HepG2 (cell line): ENCODE measurements around the gene DNAJC5. TPM values are rescaled to one million over a fixed set of nuclear protein-coding genes. Genes with fewer than 3 reads are reported as not detected.

Experiments used
- ARHGAP35 ChIP-seq: sonication (generic); formaldehyde crosslinking; IDR thresholded peaks from 2 replicates; pipeline ENCODE4 v1.9.0; 2022; ENCODE audit warnings: mild to moderate bottlenecking, inconsistent platforms, moderate library complexity, missing genetic modification reagents, borderline replicate concordance
- ASH2L ChIP-seq: fragments of 300-600, 200-600 bp; sonication (generic); IDR thresholded peaks from 2 replicates; pipeline ENCODE4 v1.7.0; 2017; ENCODE audit warnings: low read depth, mild to moderate bottlenecking, moderate library complexity, mixed read lengths, low read length; ENCODE audit not compliant: insufficient read length
- BRD4 ChIP-seq: sonication (generic); formaldehyde crosslinking; IDR thresholded peaks from 2 replicates; pipeline ENCODE4 v1.4.0; 2020; ENCODE audit warnings: missing genetic modification reagents
- CBX5 ChIP-seq: sonication (generic); formaldehyde crosslinking; IDR thresholded peaks from 2 replicates; pipeline ENCODE4 v1.4.0; 2020; ENCODE audit warnings: missing genetic modification reagents, borderline replicate concordance
- CENPT ChIP-seq: sonication (generic); formaldehyde crosslinking; IDR thresholded peaks from 2 replicates; pipeline ENCODE4 v1.8.0; 2022; ENCODE audit warnings: low read depth, mild to moderate bottlenecking, moderate library complexity, missing genetic modification reagents
- CHCHD3 ChIP-seq: sonication (generic); formaldehyde crosslinking; IDR thresholded peaks from 2 replicates; pipeline ENCODE4 v1.8.0; 2022; ENCODE audit warnings: mild to moderate bottlenecking, missing genetic modification reagents, moderate library complexity
- CREM ChIP-seq, 2 experiments: sonication (generic) in 1 of 2; formaldehyde crosslinking in 1 of 2; IDR thresholded peaks; 2 replicates each; pipeline versions ENCODE4 v1.4.0 to v1.6.1; 2016 to 2020; ENCODE audit warnings: antibody characterized with exemption in 1 of 2, mild to moderate bottlenecking in 1 of 2, missing genetic modification reagents in 1 of 2
- FOSL1 ChIP-seq: sonication (generic); formaldehyde crosslinking; IDR thresholded peaks from 2 replicates; pipeline ENCODE4 v1.9.0; 2021; ENCODE audit warnings: missing genetic modification reagents, borderline replicate concordance
- KDM1A ChIP-seq: IDR thresholded peaks from 2 replicates; pipeline ENCODE4 v1.6.1; 2016; ENCODE audit warnings: missing compliant biosample characterization
- KDM5A ChIP-seq: fragments of 200-600 bp; sonication (generic); IDR thresholded peaks from 2 replicates; pipeline ENCODE4 v1.7.0; 2018; ENCODE audit warnings: antibody characterized with exemption, mild to moderate bottlenecking, low read length, borderline replicate concordance
- MIXL1 ChIP-seq: IDR thresholded peaks from 2 replicates; pipeline ENCODE4 v1.6.1; 2016
- MTF1 ChIP-seq: sonication (generic); formaldehyde crosslinking; IDR thresholded peaks from 2 replicates; pipeline ENCODE4 v1.5.0; 2020; ENCODE audit warnings: missing genetic modification reagents
- MYC ChIP-seq: sonication (generic); formaldehyde crosslinking; IDR thresholded peaks from 2 replicates; pipeline ENCODE4 v1.9.0; 2021; ENCODE audit warnings: missing genetic modification reagents, borderline replicate concordance
- NR2F1 ChIP-seq, 2 experiments: fragments of 450-650 bp in 1 of 2; formaldehyde crosslinking in 1 of 2; IDR thresholded peaks; 2 replicates each; pipeline versions ENCODE4 v1.5.0 to v1.6.1; 2016 to 2020; ENCODE audit warnings: mild to moderate bottlenecking in 1 of 2, missing compliant biosample characterization in 1 of 2, missing genetic modification reagents in 1 of 2, moderate library complexity in 1 of 2
- NR2F6 ChIP-seq, 2 experiments: IDR thresholded peaks; 2 replicates each; pipeline ENCODE4 v1.6.1; 2016; ENCODE audit warnings: antibody characterized with exemption in 1 of 2, mild to moderate bottlenecking in 1 of 2
- RFXAP ChIP-seq: sonication (generic); formaldehyde crosslinking; IDR thresholded peaks from 2 replicates; pipeline ENCODE4 v1.4.0; 2020; ENCODE audit warnings: missing genetic modification reagents, borderline replicate concordance
- RNF2 ChIP-seq: fragments of 450-650 bp; conservative IDR thresholded peaks from 2 replicates; pipeline ENCODE4 v1.6.1; 2016; ENCODE audit warnings: low read depth
- SATB2 ChIP-seq: sonication (generic); formaldehyde crosslinking; IDR thresholded peaks from 2 replicates; pipeline ENCODE4 v1.5.0; 2020; ENCODE audit warnings: missing genetic modification reagents
- SMYD3 ChIP-seq: sonication (generic); formaldehyde crosslinking; IDR thresholded peaks from 2 replicates; pipeline ENCODE4 v1.8.1; 2023; ENCODE audit warnings: mild to moderate bottlenecking, missing genetic modification reagents
- SNAI1 ChIP-seq: sonication (generic); formaldehyde crosslinking; IDR thresholded peaks from 2 replicates; pipeline ENCODE4 v1.5.0; 2020; ENCODE audit warnings: mild to moderate bottlenecking, missing genetic modification reagents, borderline replicate concordance
- SOX6 ChIP-seq, 2 experiments: fragments of 450-650 bp in 1 of 2; sonication (generic) in 1 of 2; formaldehyde crosslinking in 1 of 2; IDR thresholded peaks; 2 replicates each; pipeline versions ENCODE4 v1.4.0 to v1.6.1; 2017 to 2020; ENCODE audit warnings: antibody characterized with exemption in 1 of 2, mild to moderate bottlenecking in 1 of 2, missing genetic modification reagents in 1 of 2
- TP53 ChIP-seq: sonication (generic); formaldehyde crosslinking; conservative IDR thresholded peaks from 2 replicates; pipeline ENCODE4 v1.4.0; 2020; ENCODE audit warnings: missing genetic modification reagents
- ZNF138 ChIP-seq: sonication (generic); formaldehyde crosslinking; IDR thresholded peaks from 2 replicates; pipeline ENCODE4 v1.5.0; 2020; ENCODE audit warnings: mild to moderate bottlenecking, low read depth, missing genetic modification reagents
- ZNF256 ChIP-seq: sonication (generic); formaldehyde crosslinking; conservative IDR thresholded peaks from 2 replicates; pipeline ENCODE4 v1.4.0; 2020; ENCODE audit warnings: missing genetic modification reagents
- ZNF30 ChIP-seq: sonication (generic); formaldehyde crosslinking; IDR thresholded peaks from 2 replicates; pipeline ENCODE4 v1.5.0; 2020; ENCODE audit warnings: mild to moderate bottlenecking, missing genetic modification reagents
- ZNF329 ChIP-seq: sonication (generic); formaldehyde crosslinking; IDR thresholded peaks from 2 replicates; pipeline ENCODE4 v1.9.0; 2021; ENCODE audit warnings: low read depth, mild to moderate bottlenecking, missing genetic modification reagents
- ZNF569 ChIP-seq: sonication (generic); formaldehyde crosslinking; IDR thresholded peaks from 2 replicates; pipeline ENCODE4 v1.5.0; 2020; ENCODE audit warnings: mild to moderate bottlenecking, missing genetic modification reagents, moderate library complexity, borderline replicate concordance
- ZNF605 ChIP-seq: sonication (generic); formaldehyde crosslinking; IDR thresholded peaks from 2 replicates; pipeline ENCODE4 v1.8.0; 2022; ENCODE audit warnings: mild to moderate bottlenecking, missing genetic modification reagents
- ZNF615 ChIP-seq: sonication (generic); formaldehyde crosslinking; IDR thresholded peaks from 2 replicates; pipeline ENCODE4 v1.5.0; 2020; ENCODE audit warnings: mild to moderate bottlenecking, missing genetic modification reagents, borderline replicate concordance
- ZNF703 ChIP-seq: sonication (generic); formaldehyde crosslinking; IDR thresholded peaks from 2 replicates; pipeline ENCODE4 v1.5.1; 2020; ENCODE audit warnings: missing genetic modification reagents, mild to moderate bottlenecking, moderate library complexity, borderline replicate concordance
- ZNF792 ChIP-seq: IDR thresholded peaks from 2 replicates; pipeline ENCODE4 v1.6.1; 2016
- polyA plus RNA-seq, 8 experiments: library from polyadenylated mRNA; depleted of rRNA in 3 of 8; stranded (reverse) in 7 of 8; unstranded in 1 of 8; fragments of >200 nt; fragmentation: Illumina TruSeq in 4 of 8; extraction: Trizol in 4 of 8; gene quantifications; 2 replicates each; pipeline versions ENCODE4 v1.2.1 to v1.2.3, GENCODE V29; 2011 to 2016; ENCODE audit warnings: low read depth in 4 of 8, missing spikeins in 1 of 8, mixed read lengths in 1 of 8; ENCODE audit not compliant: insufficient read depth in 1 of 8
- total RNA-seq, 5 experiments: library from RNA; depleted of rRNA; stranded (reverse); fragments of >200 nt; fragmentation: Illumina TruSeq; extraction: Trizol; gene quantifications; 2 replicates each; pipeline ENCODE4 v1.2.3, GENCODE V29; 2016; ENCODE audit warnings: low read depth in 1 of 5
- TF ChIP-seq, protein P1 (sequence below): IDR thresholded peaks from 2 replicates; pipeline ENCODE4 v1.6.1; 2016; ENCODE audit warnings: low read depth, borderline replicate concordance

The DNAJC5 gene
- total and polyA plus RNA-seq, 2 of the 13 experiments (the other 11 are each of a cell fraction or from before 2014, with no cell fraction given), result 42.8 to 64.5 TPM

DNA sequence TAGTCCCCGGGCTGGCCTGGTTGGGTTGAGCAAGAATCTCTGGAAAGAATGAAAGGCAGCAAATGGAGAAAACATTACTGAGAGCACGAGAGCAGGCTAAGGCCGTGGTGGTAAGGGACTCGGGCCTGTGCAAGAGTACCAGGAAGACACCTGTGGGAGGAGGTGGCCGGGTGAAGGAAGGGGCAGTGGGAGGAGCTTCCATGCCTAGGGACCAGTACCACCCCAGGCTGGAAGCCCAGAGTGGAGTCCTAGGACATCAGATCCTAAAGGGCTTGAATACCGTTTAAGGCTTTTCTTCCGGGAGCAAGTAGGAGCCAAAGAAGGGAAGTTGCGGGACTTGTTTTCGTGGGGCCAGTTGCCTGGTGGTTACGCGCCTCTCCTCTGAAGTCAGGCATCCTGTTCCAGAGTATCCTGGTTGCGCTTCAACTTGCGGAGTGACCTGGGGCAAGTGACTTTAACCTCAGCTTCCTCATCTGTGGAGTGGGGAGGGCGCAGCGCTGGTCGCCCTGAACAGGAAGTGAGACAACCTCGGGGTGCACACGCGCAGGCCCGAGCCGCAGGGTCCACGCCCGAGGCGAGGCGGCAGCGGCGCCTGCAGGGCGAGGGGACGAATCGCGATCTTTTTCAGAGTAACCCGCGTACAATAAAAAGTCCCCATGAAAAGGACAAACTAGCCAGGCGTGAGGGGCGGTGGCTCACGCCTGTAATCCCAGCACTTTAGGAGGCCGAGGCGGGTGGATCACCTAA, 31.0 kb upstream of the DNAJC5 start (continued):
- no peak; the same call in 1 of the 2 replicates for TF ChIP-seq ARHGAP35
- no peak for TF ChIP-seq ZNF569
- TF ChIP-seq RFXAP, result 0 out of 2 replicates have a peak, but pooled peaks have one; percentile 60
- TF ChIP-seq ZNF256, result no peak
- no peak for TF ChIP-seq SNAI1 (CRISPR knock-in tag)
- TF ChIP-seq MIXL1 (CRISPR knock-in tag), result peak; percentile 52; the same call in 1 of the 2 replicates
- TF ChIP-seq BRD4 (CRISPR knock-in tag), result no peak; the same call in 1 of the 2 replicates
- peak; percentile 24; the same call in 1 of the 2 replicates for TF ChIP-seq CBX5 (CRISPR knock-in tag)
- no peak for TF ChIP-seq ZNF703 (CRISPR knock-in tag)
- TF ChIP-seq TP53 (CRISPR knock-in tag), result no peak
- peak; percentile 86 for TF ChIP-seq KDM1A (CRISPR knock-in tag)
- 0 out of 2 replicates have a peak, but pooled peaks have one; percentile 70 for TF ChIP-seq ZNF615 (CRISPR knock-in tag)
- no peak; the same call in 1 of the 2 replicates for TF ChIP-seq SATB2 (CRISPR knock-in tag)
- TF ChIP-seq MYC (CRISPR knock-in tag), result peak; percentile 94; the same call in 1 of the 2 replicates
- 0 out of 2 replicates have a peak, but pooled peaks have one; percentile 42 for TF ChIP-seq CENPT (CRISPR knock-in tag)
- TF ChIP-seq MTF1 (CRISPR knock-in tag), result no peak
- peak; percentile 32 for TF ChIP-seq ASH2L
- TF ChIP-seq ZNF329 (CRISPR knock-in tag), result peak; percentile 86; the same call in 1 of the 2 replicates
- TF ChIP-seq CREM (IDR thresholded peaks at IDR 0.05), result no peak
- no peak for TF ChIP-seq CREM (CRISPR knock-in tag; IDR thresholded peaks at IDR 0.05)
- TF ChIP-seq NR2F1 (CRISPR knock-in tag; IDR thresholded peaks at IDR 0.05), result peak in 1 of 2 experiments; percentile 71; a peak in 2 of 4 replicates
- TF ChIP-seq CHCHD3 (CRISPR knock-in tag), result peak; percentile 91
- TF ChIP-seq ZNF792, result peak; percentile 90
- peak; percentile 95 for TF ChIP-seq SMYD3 (CRISPR knock-in tag)
- no peak; the same call in 1 of the 2 replicates for TF ChIP-seq ZNF605
- no peak; the same call in 1 of the 2 replicates for TF ChIP-seq KDM5A
- peak; percentile 42; the same call in 1 of the 2 replicates for TF ChIP-seq RNF2
- no peak for TF ChIP-seq SOX6 (IDR thresholded peaks at IDR 0.05)
- TF ChIP-seq SOX6 (CRISPR knock-in tag; IDR thresholded peaks at IDR 0.05), result peak; percentile 45
- peak; percentile 98; the same call in 1 of the 2 replicates for TF ChIP-seq ZNF138 (CRISPR knock-in tag)
- TF ChIP-seq, protein P1, sequence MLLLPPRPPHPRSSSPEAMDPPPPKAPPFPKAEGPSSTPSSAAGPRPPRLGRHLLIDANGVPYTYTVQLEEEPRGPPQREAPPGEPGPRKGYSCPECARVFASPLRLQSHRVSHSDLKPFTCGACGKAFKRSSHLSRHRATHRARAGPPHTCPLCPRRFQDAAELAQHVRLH (CRISPR knock-in tag), result peak; percentile 80; the same call in 1 of the 2 replicates
- no peak for TF ChIP-seq ZNF30 (CRISPR knock-in tag)
- peak; percentile 63 for TF ChIP-seq NR2F6 (IDR thresholded peaks at IDR 0.05)
- peak; percentile 90 for TF ChIP-seq NR2F6 (CRISPR knock-in tag; IDR thresholded peaks at IDR 0.05)
- TF ChIP-seq FOSL1, result no peak
